K562 (cell line): ENCODE data around the gene INS. TPM values are rescaled to one million over a fixed set of nuclear protein-coding genes. Genes with fewer than 3 reads are reported as not detected.

Experiments
- ATAC-seq: fragments of 200-7000 bp; cut with Tn5 transposase; 3 replicates; pipeline ENCODE4 v1.9.1; 2020; ENCODE audit warnings: moderate library complexity
- BruUV-seq: library from RNA; stranded (reverse); fragments of 400-500 nt; replicated peaks from 2 replicates; lab custom pipeline; 2021; lab: Mats Ljungman, UMichigan
- CTCF ChIA-PET: fragments of 300-600 bp; formaldehyde crosslinking; extraction: SDS; loops from one replicate; lab custom pipeline; 2021; ENCODE audit warnings: low intra/inter-chr PET ratio; lab: Yijun Ruan, JAX
- POLR2A ChIA-PET: fragments of 300-600, 350-650 bp; sonication (Branson Sonifier 250); formaldehyde crosslinking; extraction: SDS; loops from one replicate; lab custom pipeline; 2021; ENCODE audit warnings: antibody characterized with exemption, inconsistent platforms; lab: Yijun Ruan, JAX
- DNase-seq, 4 experiments: peaks; one replicate each; pipeline versions ENCODE4 v3.0.0 to v3.0.0-alpha.2; 2011 to 2018; ENCODE audit warnings: low spot score in 3 of 4, mixed read lengths in 3 of 4; ENCODE audit errors: extremely low read depth in 1 of 4
- FAIRE-seq: peaks from 2 replicates; lab custom pipeline; 2011; peaks lifted over from hg19 to GRCh38; lab: Jason Lieb, UNC
- H2AFZ ChIP-seq: 2 replicates; pipeline ENCODE4 v1.6.0; 2011; ENCODE audit warnings: low read depth, low read length, control low read depth, inconsistent platforms
- H3K27ac ChIP-seq: fragments of 200-600 bp; 3 replicates; pipeline ENCODE4 v1.8.0; 2011; ENCODE audit warnings: low read depth, mild to moderate bottlenecking, control low read depth, inconsistent platforms, low read length, moderate library complexity, mixed read lengths; ENCODE audit errors: extremely low read depth
- H3K27me3 ChIP-seq, 2 experiments: fragments of 300-600 bp in 1 of 2; 2 replicates in 1 of 2; 3 replicates in 1 of 2; pipeline versions ENCODE4 v1.6.0 to v1.8.0; 2011; ENCODE audit warnings: inconsistent platforms in 2 of 2, low read length in 2 of 2, mild to moderate bottlenecking in 1 of 2, mixed read lengths in 1 of 2, moderate library complexity in 1 of 2; ENCODE audit not compliant: control insufficient read depth in 2 of 2, insufficient read depth in 2 of 2
- H3K36me3 ChIP-seq: fragments of 300-600 bp; 3 replicates; pipeline ENCODE4 v1.8.0; 2011; ENCODE audit warnings: mild to moderate bottlenecking, low read length, inconsistent platforms; ENCODE audit not compliant: control insufficient read depth, insufficient read depth
- H3K4me1 ChIP-seq, 2 experiments: fragments of 200-600 bp in 1 of 2; replicated peaks in 1 of 2; 2 replicates in 1 of 2; 3 replicates in 1 of 2; pipeline versions ENCODE4 v1.5.1 to v1.8.0; 2011; ENCODE audit warnings: inconsistent platforms in 2 of 2, low read length in 2 of 2, mild to moderate bottlenecking in 1 of 2, mixed read lengths in 1 of 2, moderate library complexity in 1 of 2; ENCODE audit not compliant: control insufficient read depth in 2 of 2, insufficient read depth in 2 of 2
- H3K4me2 ChIP-seq: 2 replicates; pipeline ENCODE4 v1.6.1; 2011; ENCODE audit warnings: low read length, control low read depth, inconsistent platforms, mixed read lengths; ENCODE audit not compliant: insufficient read depth
- H3K4me3 ChIP-seq: fragments of 200-600 bp; sonication (generic), shearing (Covaris generic); 2 replicates; pipeline ENCODE4 v1.5.1; 2016; ENCODE audit warnings: control low read depth, inconsistent platforms
- H3K79me2 ChIP-seq: fragments of 200-600 bp; 3 replicates; pipeline ENCODE4 v1.8.0; 2011; ENCODE audit warnings: low read length, inconsistent platforms; ENCODE audit not compliant: control insufficient read depth, insufficient read depth
- H3K9ac ChIP-seq, 2 experiments: 2 replicates each; pipeline versions ENCODE4 v1.6.0 to v1.6.1; 2011; ENCODE audit warnings: low read depth in 2 of 2, low read length in 2 of 2, control low read depth in 1 of 2, inconsistent platforms in 1 of 2, mild to moderate bottlenecking in 1 of 2, mixed read lengths in 1 of 2; ENCODE audit not compliant: insufficient read depth in 1 of 2
- H3K9me1 ChIP-seq: one replicate; pipeline ENCODE4 v1.6.0; 2011; ENCODE audit warnings: inconsistent platforms, mild to moderate bottlenecking, low read length, moderate library complexity; ENCODE audit not compliant: control insufficient read depth, insufficient read depth
- H3K9me3 ChIP-seq: replicated peaks from 2 replicates; pipeline ENCODE4 v1.5.1; 2011; ENCODE audit warnings: low read depth, low read length, inconsistent platforms; ENCODE audit not compliant: control insufficient read depth, insufficient read depth
- H4K20me1 ChIP-seq: replicated peaks from 2 replicates; pipeline ENCODE4 v1.6.1; 2011; ENCODE audit warnings: low read length, inconsistent platforms, mixed read lengths; ENCODE audit not compliant: control insufficient read depth, insufficient read depth
- DDX20 ChIP-seq: fragments of 450-650 bp; IDR thresholded peaks from 2 replicates; pipeline ENCODE4 v1.6.1; 2016; ENCODE audit warnings: missing genetic modification characterization, low read depth, mild to moderate bottlenecking, missing compliant biosample characterization, moderate library complexity
- HNRNPUL1 ChIP-seq: fragments of 200-400 bp; formaldehyde crosslinking; IDR thresholded peaks from 2 replicates; pipeline ENCODE4 v1.6.1; 2017; ENCODE audit warnings: low read length
- KDM2B ChIP-seq: fragments of 250-450 bp; sonication (Bioruptor Pico); IDR thresholded peaks from 2 replicates; pipeline ENCODE4 v1.8.0; 2021; ENCODE audit warnings: mild to moderate bottlenecking, moderate library complexity
- RHOXF2B ChIP-seq: fragments of 250-450 bp; sonication (Bioruptor Pico); conservative IDR thresholded peaks from 2 replicates; pipeline ENCODE4 v1.5.1; 2021
- SFPQ ChIP-seq: fragments of 200-400 bp; formaldehyde crosslinking; IDR thresholded peaks from 2 replicates; pipeline ENCODE4 v1.6.1; 2017; ENCODE audit warnings: mild to moderate bottlenecking, low read depth, low read length, moderate library complexity
- TRIM24 ChIP-seq, 2 experiments: fragments of 450-650 bp; IDR thresholded peaks; 2 replicates each; pipeline ENCODE4 v1.6.1; 2016
- ZNF347 ChIP-seq: fragments of 450-650 bp; formaldehyde crosslinking; IDR thresholded peaks from 2 replicates; pipeline ENCODE4 v1.4.0; 2020; ENCODE audit warnings: low read depth, mild to moderate bottlenecking, moderate library complexity
- ZNF583 ChIP-seq: fragments of 250-450 bp; sonication (Bioruptor Pico); IDR thresholded peaks from 2 replicates; pipeline ENCODE4 v1.4.0; 2020
- WGBS: fragments of 100-300 bp; shearing (Covaris generic); methylation state at CpG from one replicate; pipeline ENCODE4 v1.1.6; 2016; ENCODE audit warnings: low coverage, mixed read lengths; ENCODE audit not compliant: insufficient coverage; ENCODE audit errors: missing lambda C conversion rate; 5-methylcytosine and 5-hydroxymethylcytosine counted together
- in situ Hi-C: fragments of 300-500 bp; cut with MboI; formaldehyde crosslinking; loops from 4 replicates; pipeline ENCODE4 v1.15.0; 2018; ENCODE audit warnings: inconsistent platforms, mixed read lengths
- intact Hi-C: fragments of 100-400 bp; cut with micrococcal nuclease; formaldehyde crosslinking; loops from 2 replicates; pipeline ENCODE4 v1.14.2; 2022
- polyA plus RNA-seq, 8 experiments: library from polyadenylated mRNA; depleted of rRNA in 4 of 8; stranded (reverse) in 5 of 8; unstranded in 3 of 8; fragments of >200 nt; fragmentation: Nextera tagmentation in 2 of 8; fragmentation: Illumina TruSeq in 1 of 8; extraction: Ambion mirVana in 2 of 8; extraction: Trizol in 1 of 8; gene quantifications; 2 replicates each; pipeline versions ENCODE4 v1.2.1 to v1.2.3, GENCODE V29; 2011 to 2014; ENCODE audit warnings: inconsistent platforms in 1 of 8, missing spikeins in 1 of 8
- total RNA-seq, 7 experiments: library from RNA; depleted of rRNA in 6 of 7; stranded (reverse); fragments of >200 nt in 6 of 7; fragmentation: Illumina TruSeq in 2 of 7; extraction: Trizol in 2 of 7; gene quantifications; 2 replicates each; pipeline versions ENCODE4 v1.2.1 to v1.2.3, GENCODE V29; 2011 to 2021; ENCODE audit warnings: low replicate concordance in 1 of 7
- TF ChIP-seq, protein P1 (sequence below): fragments of 450-650 bp; conservative IDR thresholded peaks from 2 replicates; pipeline ENCODE4 v1.6.1; 2016; ENCODE audit warnings: missing genetic modification characterization, low read depth, mild to moderate bottlenecking, control low read depth, missing compliant biosample characterization

INS gene
- total and polyA plus RNA-seq, 9 of the 15 experiments (the other 6 are each of a cell fraction or from before 2014, with no cell fraction given): not detected

GRCh38 chr11:2115308-2115707 lies 45.7 kb downstream of the INS start:
- WGBS: 0% methylated on average over 6 of the region's 12 CpGs
- in situ Hi-C loops: no loop called here
- TF ChIP-seq SFPQ (no peak), DDX20 (tag) (no peak), ZNF347 (no peak), ZNF583 (CRISPR knock-in tag) (no peak), RHOXF2B (no peak), KDM2B (CRISPR knock-in tag) (no peak), TRIM24 (IDR thresholded peaks at IDR 0.05) (no peak), HNRNPUL1 (no peak)
- TF ChIP-seq, protein P1, sequence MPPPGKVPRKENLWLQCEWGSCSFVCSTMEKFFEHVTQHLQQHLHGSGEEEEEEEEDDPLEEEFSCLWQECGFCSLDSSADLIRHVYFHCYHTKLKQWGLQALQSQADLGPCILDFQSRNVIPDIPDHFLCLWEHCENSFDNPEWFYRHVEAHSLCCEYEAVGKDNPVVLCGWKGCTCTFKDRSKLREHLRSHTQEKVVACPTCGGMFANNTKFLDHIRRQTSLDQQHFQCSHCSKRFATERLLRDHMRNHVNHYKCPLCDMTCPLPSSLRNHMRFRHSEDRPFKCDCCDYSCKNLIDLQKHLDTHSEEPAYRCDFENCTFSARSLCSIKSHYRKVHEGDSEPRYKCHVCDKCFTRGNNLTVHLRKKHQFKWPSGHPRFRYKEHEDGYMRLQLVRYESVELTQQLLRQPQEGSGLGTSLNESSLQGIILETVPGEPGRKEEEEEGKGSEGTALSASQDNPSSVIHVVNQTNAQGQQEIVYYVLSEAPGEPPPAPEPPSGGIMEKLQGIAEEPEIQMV (tag): no peak
- TF ChIP-seq, all 486 proteins: peak for 0
- H4K20me1 ChIP-seq: no peaks in the 10 kb centered on the region; the same call in 1 of the 2 replicates
- no peak overlapping the region for H3K4me3 ChIP-seq
- no peak for ATAC-seq
- H3K27ac ChIP-seq: no peak overlapping the region
- POLR2A ChIA-PET: no interaction called here
- H3K27me3 ChIP-seq: peaks cover 7 to 35% of the 10 kb centered on the region in 2 experiments; a peak in 4 of 5 replicates
- no peak overlapping the region for H3K4me2 ChIP-seq
- H3K9ac ChIP-seq: no peak overlapping the region
- no peak for DNase-seq
- no peaks in the 10 kb centered on the region for H3K9me1 ChIP-seq
- BruUV-seq: no TSS peak
- no peaks in the 10 kb centered on the region for H3K9me3 ChIP-seq
- no peaks in the 10 kb centered on the region for H3K79me2 ChIP-seq
- no peak overlapping the region for H2AFZ ChIP-seq
- no peak for FAIRE-seq
- no peaks in the 10 kb centered on the region for H3K36me3 ChIP-seq
- CTCF ChIA-PET: no interaction called here
- intact Hi-C loops: no loop called here
- H3K4me1 ChIP-seq: no peaks in the 10 kb centered on the region
